A549 (cell line): ENCODE measurements around the gene PTGFR. TPM values are rescaled to one million over a fixed set of nuclear protein-coding genes. Genes with fewer than 3 reads are reported as not detected.

Experiments used
- ATAC-seq, 2 experiments: fragments of 200-7000 bp in 1 of 2; fragments of >200 bp in 1 of 2; cut with Nextera tagmentation in 1 of 2; cut with Tn5 transposase in 1 of 2; 3 replicates each; pipeline versions ENCODE4 v1.8.0 to v1.9.1; 2018 to 2020; ENCODE audit warnings: mild to moderate bottlenecking in 1 of 2, moderate library complexity in 1 of 2
- CTCF ChIA-PET: fragments of 300-600 bp; sonication (Branson Sonifier 250); formaldehyde crosslinking; extraction: SDS; loops from one replicate; lab custom pipeline; 2021; ENCODE audit warnings: antibody characterized with exemption, inconsistent platforms; lab: Yijun Ruan, JAX
- POLR2A ChIA-PET: fragments of 350-600 bp; formaldehyde crosslinking; extraction: SDS; loops from one replicate; lab custom pipeline; 2021; ENCODE audit warnings: antibody characterized with exemption, inconsistent platforms; lab: Yijun Ruan, JAX
- DNase-seq, 2 experiments: peaks; one replicate each; pipeline versions ENCODE4 v3.0.0 to v3.0.0-alpha.2; 2011 to 2016; ENCODE audit warnings: low read depth in 1 of 2, low spot score in 1 of 2
- FAIRE-seq: peaks from 2 replicates; lab custom pipeline; 2011; peaks lifted over from hg19 to GRCh38; lab: Jason Lieb, UNC
- H3K27ac ChIP-seq, 2 experiments: fragments of >200 bp; sonication (Bioruptor Twin); formaldehyde crosslinking; 3 replicates each; pipeline ENCODE4 v1.5.1; 2016 to 2017
- H3K4me1 ChIP-seq: fragments of >200 bp; sonication (Bioruptor Twin); formaldehyde crosslinking; 3 replicates; pipeline ENCODE4 v1.6.1; 2016
- H3K4me2 ChIP-seq: fragments of >200 bp; sonication (Bioruptor Twin); formaldehyde crosslinking; 3 replicates; pipeline ENCODE4 v1.6.1; 2016
- H3K4me3 ChIP-seq: fragments of >200 bp; sonication (Bioruptor Twin); formaldehyde crosslinking; 3 replicates; pipeline ENCODE4 v1.5.1; 2016
- H3K9me3 ChIP-seq: fragments of >200 bp; sonication (Bioruptor Twin); formaldehyde crosslinking; 3 replicates; pipeline ENCODE4 v1.6.1; 2016
- BHLHE40 ChIP-seq: IDR thresholded peaks from 2 replicates; pipeline ENCODE4 v1.6.1; 2012; ENCODE audit warnings: low read depth, low read length, inconsistent platforms
- CBX2 ChIP-seq: fragments of 200-600 bp; sonication (generic); IDR thresholded peaks from 2 replicates; pipeline ENCODE4 v1.6.1; 2016; ENCODE audit warnings: low read depth, mild to moderate bottlenecking, borderline replicate concordance
- CBX8 ChIP-seq: fragments of 200-600 bp; sonication (generic); IDR thresholded peaks from 2 replicates; pipeline ENCODE4 v1.6.1; 2016
- EHF ChIP-seq: fragments of 250-450 bp; sonication (Bioruptor Pico); IDR thresholded peaks from 2 replicates; pipeline ENCODE4 v1.5.0; 2020; ENCODE audit warnings: mild to moderate bottlenecking
- EP300 ChIP-seq, 2 experiments: fragments of >200 bp; sonication (Bioruptor Twin); formaldehyde crosslinking; IDR thresholded peaks; 2 replicates in 1 of 2; 3 replicates in 1 of 2; pipeline ENCODE4 v1.6.1; 2016 to 2017
- ESRRA ChIP-seq: fragments of 150-350 bp; IDR thresholded peaks from 2 replicates; pipeline ENCODE4 v1.6.1; 2014; ENCODE audit warnings: mild to moderate bottlenecking, low read length, borderline replicate concordance
- FOSB ChIP-seq: fragments of 250-450 bp; sonication (Bioruptor Pico); IDR thresholded peaks from 2 replicates; pipeline ENCODE4 v1.5.0; 2020; ENCODE audit warnings: mild to moderate bottlenecking, moderate library complexity
- FOSL2 ChIP-seq, 2 experiments: fragments of 450-650 bp in 1 of 2; fragments of >200 bp in 1 of 2; sonication (Bioruptor Twin) in 1 of 2; formaldehyde crosslinking; IDR thresholded peaks; 2 replicates each; pipeline versions ENCODE4 v1.5.0 to v1.6.1; 2016 to 2020; ENCODE audit warnings: mild to moderate bottlenecking in 1 of 2, moderate library complexity in 1 of 2
- HEYL ChIP-seq: fragments of 250-450 bp; sonication (Bioruptor Pico); IDR thresholded peaks from 2 replicates; pipeline ENCODE4 v1.8.0; 2021; ENCODE audit warnings: mild to moderate bottlenecking, moderate library complexity
- HOXB13 ChIP-seq: fragments of 250-450 bp; sonication (Bioruptor Pico); IDR thresholded peaks from 2 replicates; pipeline ENCODE4 v1.5.0; 2020; ENCODE audit warnings: low read depth, mild to moderate bottlenecking, moderate library complexity
- JUNB ChIP-seq: fragments of >200 bp; sonication (Bioruptor Twin); formaldehyde crosslinking; IDR thresholded peaks from 2 replicates; pipeline ENCODE4 v1.6.1; 2016
- MAFK ChIP-seq: fragments of 450-650 bp; IDR thresholded peaks from 2 replicates; pipeline ENCODE4 v1.6.1; 2014; ENCODE audit not compliant: partially characterized antibody
- MAZ ChIP-seq: fragments of 150-350 bp; IDR thresholded peaks from 2 replicates; pipeline ENCODE4 v1.6.1; 2014; ENCODE audit warnings: antibody characterized with exemption, low read depth, low read length, borderline replicate concordance
- NFE2L2 ChIP-seq: fragments of 150-350 bp; conservative IDR thresholded peaks from 2 replicates; pipeline ENCODE4 v1.6.1; 2014; ENCODE audit warnings: low read length
- NPAS2 ChIP-seq: fragments of 250-450 bp; sonication (Bioruptor Pico); IDR thresholded peaks from 2 replicates; pipeline ENCODE4 v1.8.0; 2022; ENCODE audit warnings: mild to moderate bottlenecking, moderate library complexity, borderline replicate concordance
- NR3C1 ChIP-seq: fragments of >200 bp; sonication (Bioruptor Twin); formaldehyde crosslinking; IDR thresholded peaks from 3 replicates; pipeline ENCODE4 v1.6.1; 2017
- RAD21 ChIP-seq, 2 experiments: fragments of >200 bp in 1 of 2; sonication (Bioruptor Twin) in 1 of 2; formaldehyde crosslinking in 1 of 2; IDR thresholded peaks in 1 of 2; conservative IDR thresholded peaks in 1 of 2; 2 replicates in 1 of 2; 3 replicates in 1 of 2; pipeline ENCODE4 v1.6.1; 2012 to 2018; ENCODE audit warnings: inconsistent platforms in 1 of 2
- RCOR1 ChIP-seq: fragments of 150-350 bp; IDR thresholded peaks from 2 replicates; pipeline ENCODE4 v1.6.1; 2014; ENCODE audit warnings: antibody characterized with exemption, low read length, low read depth
- RFX5 ChIP-seq: fragments of 450-650 bp; IDR thresholded peaks from 2 replicates; pipeline ENCODE4 v1.7.1; 2014; ENCODE audit warnings: antibody characterized with exemption, mild to moderate bottlenecking, moderate library complexity
- SMC3 ChIP-seq: fragments of >200 bp; sonication (Bioruptor Twin); formaldehyde crosslinking; IDR thresholded peaks from 3 replicates; pipeline ENCODE4 v1.6.1; 2018; ENCODE audit warnings: inconsistent platforms
- SREBF2 ChIP-seq: fragments of 450-650 bp; IDR thresholded peaks from 2 replicates; pipeline ENCODE4 v1.6.1; 2014; ENCODE audit warnings: mild to moderate bottlenecking, moderate library complexity
- ZC3H11A ChIP-seq: fragments of 450-650 bp; IDR thresholded peaks from 2 replicates; pipeline ENCODE4 v1.6.1; 2014; ENCODE audit warnings: antibody characterized with exemption, mild to moderate bottlenecking
- ZFP36 ChIP-seq: fragments of 450-650 bp; IDR thresholded peaks from 2 replicates; pipeline ENCODE4 v1.6.1; 2014; ENCODE audit warnings: borderline replicate concordance; ENCODE audit not compliant: partially characterized antibody
- WGBS: methylation state at CpG from one replicate; pipeline ENCODE4 v1.1.6; 2017; ENCODE audit errors: missing lambda C conversion rate; 5-methylcytosine and 5-hydroxymethylcytosine counted together
- polyA plus RNA-seq, 4 experiments: library from polyadenylated mRNA; depleted of rRNA in 3 of 4; stranded (reverse); fragments of >200 nt; fragmentation: RNase III in 1 of 4; extraction: RNeasy Plus Mini Kit Qiagen cat#74134 plus additional on column Dnase treatment in 1 of 4; gene quantifications; 2 replicates in 3 of 4; 3 replicates in 1 of 4; pipeline ENCODE4 v1.2.3, GENCODE V29; 2011 to 2017
- TF ChIP-seq, protein P1 (sequence below): fragments of 200-600 bp; sonication (generic); IDR thresholded peaks from 2 replicates; pipeline ENCODE4 v1.6.1; 2016; ENCODE audit warnings: antibody characterized with exemption, mild to moderate bottlenecking, moderate library complexity
- TF ChIP-seq, protein P2 (sequence below): IDR thresholded peaks from 2 replicates; pipeline ENCODE4 v1.6.1; 2012
- TF ChIP-seq, protein P3 (sequence below): fragments of >200 bp; sonication (Bioruptor Twin); formaldehyde crosslinking; IDR thresholded peaks from 3 replicates; pipeline ENCODE4 v1.5.1; 2016

PTGFR gene
- polyA plus RNA-seq, 2 of the 4 experiments (the other 2 are of a cell fraction) = not detected

DNA sequence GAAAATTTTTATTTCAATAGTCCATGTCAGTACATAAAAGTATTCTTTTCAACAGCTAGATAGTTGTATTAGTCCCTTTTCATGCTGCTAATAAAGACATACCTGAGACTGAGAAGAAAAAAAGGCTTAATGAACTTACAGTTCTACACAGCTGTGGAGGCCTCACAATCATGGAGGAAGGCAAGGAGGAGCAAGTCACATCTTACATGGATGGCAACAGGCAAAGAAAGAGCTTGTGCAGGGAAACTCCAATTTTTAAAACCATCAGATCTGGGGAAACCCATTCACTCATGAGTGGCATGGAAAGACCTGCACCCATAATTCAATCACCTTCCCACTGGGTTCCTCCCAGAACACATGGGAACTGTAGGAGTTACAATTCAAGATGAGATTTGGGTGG is 50.7 kb downstream of the PTGFR start:
- Histone ChIP-seq H3K9me3 (no peaks in the 10 kb centered on the region), H3K4me2 (no peak overlapping the region), H3K4me3 (no peak overlapping the region), H3K27ac (no peak overlapping the region), H3K4me1 (no peaks in the 10 kb centered on the region)
- FAIRE-seq (no peak), ATAC-seq (no peak), DNase-seq (no peak)
- POLR2A ChIA-PET = no interaction called here
- TF ChIP-seq, protein P1, sequence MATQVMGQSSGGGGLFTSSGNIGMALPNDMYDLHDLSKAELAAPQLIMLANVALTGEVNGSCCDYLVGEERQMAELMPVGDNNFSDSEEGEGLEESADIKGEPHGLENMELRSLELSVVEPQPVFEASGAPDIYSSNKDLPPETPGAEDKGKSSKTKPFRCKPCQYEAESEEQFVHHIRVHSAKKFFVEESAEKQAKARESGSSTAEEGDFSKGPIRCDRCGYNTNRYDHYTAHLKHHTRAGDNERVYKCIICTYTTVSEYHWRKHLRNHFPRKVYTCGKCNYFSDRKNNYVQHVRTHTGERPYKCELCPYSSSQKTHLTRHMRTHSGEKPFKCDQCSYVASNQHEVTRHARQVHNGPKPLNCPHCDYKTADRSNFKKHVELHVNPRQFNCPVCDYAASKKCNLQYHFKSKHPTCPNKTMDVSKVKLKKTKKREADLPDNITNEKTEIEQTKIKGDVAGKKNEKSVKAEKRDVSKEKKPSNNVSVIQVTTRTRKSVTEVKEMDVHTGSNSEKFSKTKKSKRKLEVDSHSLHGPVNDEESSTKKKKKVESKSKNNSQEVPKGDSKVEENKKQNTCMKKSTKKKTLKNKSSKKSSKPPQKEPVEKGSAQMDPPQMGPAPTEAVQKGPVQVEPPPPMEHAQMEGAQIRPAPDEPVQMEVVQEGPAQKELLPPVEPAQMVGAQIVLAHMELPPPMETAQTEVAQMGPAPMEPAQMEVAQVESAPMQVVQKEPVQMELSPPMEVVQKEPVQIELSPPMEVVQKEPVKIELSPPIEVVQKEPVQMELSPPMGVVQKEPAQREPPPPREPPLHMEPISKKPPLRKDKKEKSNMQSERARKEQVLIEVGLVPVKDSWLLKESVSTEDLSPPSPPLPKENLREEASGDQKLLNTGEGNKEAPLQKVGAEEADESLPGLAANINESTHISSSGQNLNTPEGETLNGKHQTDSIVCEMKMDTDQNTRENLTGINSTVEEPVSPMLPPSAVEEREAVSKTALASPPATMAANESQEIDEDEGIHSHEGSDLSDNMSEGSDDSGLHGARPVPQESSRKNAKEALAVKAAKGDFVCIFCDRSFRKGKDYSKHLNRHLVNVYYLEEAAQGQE = no peak
- TF ChIP-seq ZC3H11A (no peak), MAZ (no peak), FOSL2 (IDR thresholded peaks at IDR 0.05) (no peak), FOSL2 (CRISPR knock-in tag; IDR thresholded peaks at IDR 0.05) (no peak), HEYL (CRISPR knock-in tag) (no peak), RCOR1 (no peak), CBX2 (no peak), NR3C1 (no peak), SMC3 (no peak), RFX5 (no peak), MAFK (no peak), NPAS2 (CRISPR knock-in tag) (no peak), FOSB (no peak), JUNB (no peak), ESRRA (no peak), ZFP36 (no peak), HOXB13 (CRISPR knock-in tag) (no peak)
- TF ChIP-seq, protein P2, sequence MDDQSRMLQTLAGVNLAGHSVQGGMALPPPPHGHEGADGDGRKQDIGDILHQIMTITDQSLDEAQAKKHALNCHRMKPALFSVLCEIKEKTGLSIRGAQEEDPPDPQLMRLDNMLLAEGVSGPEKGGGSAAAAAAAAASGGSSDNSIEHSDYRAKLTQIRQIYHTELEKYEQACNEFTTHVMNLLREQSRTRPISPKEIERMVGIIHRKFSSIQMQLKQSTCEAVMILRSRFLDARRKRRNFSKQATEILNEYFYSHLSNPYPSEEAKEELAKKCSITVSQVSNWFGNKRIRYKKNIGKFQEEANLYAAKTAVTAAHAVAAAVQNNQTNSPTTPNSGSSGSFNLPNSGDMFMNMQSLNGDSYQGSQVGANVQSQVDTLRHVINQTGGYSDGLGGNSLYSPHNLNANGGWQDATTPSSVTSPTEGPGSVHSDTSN = no peak
- TF ChIP-seq, protein P3, sequence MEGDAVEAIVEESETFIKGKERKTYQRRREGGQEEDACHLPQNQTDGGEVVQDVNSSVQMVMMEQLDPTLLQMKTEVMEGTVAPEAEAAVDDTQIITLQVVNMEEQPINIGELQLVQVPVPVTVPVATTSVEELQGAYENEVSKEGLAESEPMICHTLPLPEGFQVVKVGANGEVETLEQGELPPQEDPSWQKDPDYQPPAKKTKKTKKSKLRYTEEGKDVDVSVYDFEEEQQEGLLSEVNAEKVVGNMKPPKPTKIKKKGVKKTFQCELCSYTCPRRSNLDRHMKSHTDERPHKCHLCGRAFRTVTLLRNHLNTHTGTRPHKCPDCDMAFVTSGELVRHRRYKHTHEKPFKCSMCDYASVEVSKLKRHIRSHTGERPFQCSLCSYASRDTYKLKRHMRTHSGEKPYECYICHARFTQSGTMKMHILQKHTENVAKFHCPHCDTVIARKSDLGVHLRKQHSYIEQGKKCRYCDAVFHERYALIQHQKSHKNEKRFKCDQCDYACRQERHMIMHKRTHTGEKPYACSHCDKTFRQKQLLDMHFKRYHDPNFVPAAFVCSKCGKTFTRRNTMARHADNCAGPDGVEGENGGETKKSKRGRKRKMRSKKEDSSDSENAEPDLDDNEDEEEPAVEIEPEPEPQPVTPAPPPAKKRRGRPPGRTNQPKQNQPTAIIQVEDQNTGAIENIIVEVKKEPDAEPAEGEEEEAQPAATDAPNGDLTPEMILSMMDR = no peak
- CTCF ChIA-PET = no interaction called here

DNA sequence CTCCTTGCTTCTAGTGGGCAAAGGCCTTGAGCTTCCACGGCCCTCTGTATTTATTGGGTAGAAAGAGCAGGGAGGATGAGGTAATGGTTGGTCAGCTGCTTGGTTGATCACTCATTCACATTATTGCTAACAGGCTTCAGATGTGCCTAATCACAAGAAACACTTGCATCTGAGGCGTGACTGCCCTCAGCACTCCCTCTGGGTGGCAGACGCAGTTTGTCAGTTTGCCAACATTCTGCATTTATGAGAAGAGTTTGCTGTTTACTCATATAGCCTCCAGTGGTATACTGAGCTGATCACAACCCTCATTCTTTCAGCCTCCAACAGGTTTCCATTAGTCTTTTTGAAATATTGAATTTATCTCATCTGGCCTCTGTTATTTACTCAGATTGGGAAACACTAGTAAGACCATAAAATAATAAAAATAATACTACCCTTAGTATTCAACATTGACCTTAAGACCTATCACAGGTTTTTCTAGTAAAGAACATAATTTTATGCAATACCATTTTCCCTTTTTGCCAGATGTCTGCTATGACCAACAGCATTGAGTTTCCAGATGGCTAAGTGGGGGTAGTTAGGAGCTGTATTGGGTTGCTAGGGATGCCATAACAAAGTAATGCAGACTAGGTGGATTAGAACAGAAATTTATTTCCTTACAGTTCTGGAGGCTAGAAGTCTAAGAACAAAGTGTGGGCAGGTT is 53.3 kb downstream of the PTGFR start:
- Histone ChIP-seq H3K4me3 (no peak overlapping the region), H3K4me1 (no peaks in the 10 kb centered on the region), H3K27ac (no peak overlapping the region), H3K4me2 (no peak overlapping the region), H3K9me3 (no peaks in the 10 kb centered on the region)
- FAIRE-seq (no peak), ATAC-seq (no peak), DNase-seq (no peak)
- 3% methylated on average over 3 of the region's 3 CpGs for WGBS
- ChIA-PET CTCF (no interaction called here), POLR2A (no interaction called here)
- TF ChIP-seq HOXB13 (CRISPR knock-in tag) (no peak), RAD21 (conservative IDR thresholded peaks at IDR 0.05 in 1 of 2, IDR thresholded peaks at IDR 0.05 in 1 of 2) (no peak), BHLHE40 (no peak), NFE2L2 (no peak), EHF (CRISPR knock-in tag) (no peak), SREBF2 (no peak), CBX8 (no peak), EP300 (IDR thresholded peaks at IDR 0.05) (no peak), ZFP36 (no peak)
- TF ChIP-seq, protein P1 = no peak
